Progenitor cell of endocrine pancreas (in vitro differentiated cells): ENCODE results near the gene RTP2. TPM values are rescaled to one million over a fixed set of nuclear protein-coding genes. Genes with fewer than 3 reads are reported as not detected.

Experiments used
- DNase-seq: peaks from one replicate; pipeline ENCODE4 v3.0.0; 2021; ENCODE audit warnings: low spot score; ENCODE audit not compliant: unreplicated experiment
- H3K27ac Mint-ChIP-seq: 2 replicates; pipeline ENCODE4 v1.8.0; 2021; ENCODE audit warnings: mild to moderate bottlenecking, moderate library complexity, mixed read lengths
- H3K27me3 Mint-ChIP-seq: 2 replicates; pipeline ENCODE4 v1.8.0; 2021; ENCODE audit warnings: mixed read lengths
- H3K36me3 Mint-ChIP-seq: 2 replicates; pipeline ENCODE4 v1.8.0; 2022; ENCODE audit warnings: mixed read lengths; ENCODE audit not compliant: insufficient read depth
- H3K4me1 Mint-ChIP-seq: 2 replicates; pipeline ENCODE4 v1.8.0; 2021; ENCODE audit warnings: low read depth, mixed read lengths
- H3K4me3 Mint-ChIP-seq: 2 replicates; pipeline ENCODE4 v1.8.0; 2021; ENCODE audit warnings: low read depth, mild to moderate bottlenecking, moderate library complexity, mixed read lengths
- H3K9me3 Mint-ChIP-seq: 2 replicates; pipeline ENCODE4 v1.8.0; 2021; ENCODE audit warnings: low read depth, mixed read lengths
- total RNA-seq: library from RNA; stranded (reverse); gene quantifications from 2 replicates; pipeline ENCODE4 v1.2.1, GENCODE V29; 2021
- TF ChIP-seq, protein P1 (sequence below): fragments of 200-600 bp; sonication (generic); IDR thresholded peaks from one replicate; pipeline ENCODE4 v1.5.0; 2021; ENCODE audit warnings: antibody characterized with exemption, mild to moderate bottlenecking; ENCODE audit not compliant: unreplicated experiment

Gene RTP2
- total RNA-seq, 1 donor from 2014 or later = not detected

- peaks cover 68% of the 10 kb centered on the region for H3K4me1 Mint-ChIP-seq
- no peak for DNase-seq
- H3K27ac Mint-ChIP-seq = peak overlapping the region; percentile 100
- TF ChIP-seq, protein P1, sequence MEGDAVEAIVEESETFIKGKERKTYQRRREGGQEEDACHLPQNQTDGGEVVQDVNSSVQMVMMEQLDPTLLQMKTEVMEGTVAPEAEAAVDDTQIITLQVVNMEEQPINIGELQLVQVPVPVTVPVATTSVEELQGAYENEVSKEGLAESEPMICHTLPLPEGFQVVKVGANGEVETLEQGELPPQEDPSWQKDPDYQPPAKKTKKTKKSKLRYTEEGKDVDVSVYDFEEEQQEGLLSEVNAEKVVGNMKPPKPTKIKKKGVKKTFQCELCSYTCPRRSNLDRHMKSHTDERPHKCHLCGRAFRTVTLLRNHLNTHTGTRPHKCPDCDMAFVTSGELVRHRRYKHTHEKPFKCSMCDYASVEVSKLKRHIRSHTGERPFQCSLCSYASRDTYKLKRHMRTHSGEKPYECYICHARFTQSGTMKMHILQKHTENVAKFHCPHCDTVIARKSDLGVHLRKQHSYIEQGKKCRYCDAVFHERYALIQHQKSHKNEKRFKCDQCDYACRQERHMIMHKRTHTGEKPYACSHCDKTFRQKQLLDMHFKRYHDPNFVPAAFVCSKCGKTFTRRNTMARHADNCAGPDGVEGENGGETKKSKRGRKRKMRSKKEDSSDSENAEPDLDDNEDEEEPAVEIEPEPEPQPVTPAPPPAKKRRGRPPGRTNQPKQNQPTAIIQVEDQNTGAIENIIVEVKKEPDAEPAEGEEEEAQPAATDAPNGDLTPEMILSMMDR = no peak
- H3K4me3 Mint-ChIP-seq = peak overlapping the region; percentile 94
- no peaks in the 10 kb centered on the region for H3K9me3 Mint-ChIP-seq
- no peaks in the 10 kb centered on the region for H3K27me3 Mint-ChIP-seq
- H3K36me3 Mint-ChIP-seq = no peaks in the 10 kb centered on the region
These were observed 44.3 kb upstream of the RTP2 start for GRCh38 chr3:187746442-187747281.

- no peaks in the 10 kb centered on the region for H3K27me3 Mint-ChIP-seq
These were observed 43.7 kb upstream of the RTP2 start for GRCh38 chr3:187746059-187746441.

DNA sequence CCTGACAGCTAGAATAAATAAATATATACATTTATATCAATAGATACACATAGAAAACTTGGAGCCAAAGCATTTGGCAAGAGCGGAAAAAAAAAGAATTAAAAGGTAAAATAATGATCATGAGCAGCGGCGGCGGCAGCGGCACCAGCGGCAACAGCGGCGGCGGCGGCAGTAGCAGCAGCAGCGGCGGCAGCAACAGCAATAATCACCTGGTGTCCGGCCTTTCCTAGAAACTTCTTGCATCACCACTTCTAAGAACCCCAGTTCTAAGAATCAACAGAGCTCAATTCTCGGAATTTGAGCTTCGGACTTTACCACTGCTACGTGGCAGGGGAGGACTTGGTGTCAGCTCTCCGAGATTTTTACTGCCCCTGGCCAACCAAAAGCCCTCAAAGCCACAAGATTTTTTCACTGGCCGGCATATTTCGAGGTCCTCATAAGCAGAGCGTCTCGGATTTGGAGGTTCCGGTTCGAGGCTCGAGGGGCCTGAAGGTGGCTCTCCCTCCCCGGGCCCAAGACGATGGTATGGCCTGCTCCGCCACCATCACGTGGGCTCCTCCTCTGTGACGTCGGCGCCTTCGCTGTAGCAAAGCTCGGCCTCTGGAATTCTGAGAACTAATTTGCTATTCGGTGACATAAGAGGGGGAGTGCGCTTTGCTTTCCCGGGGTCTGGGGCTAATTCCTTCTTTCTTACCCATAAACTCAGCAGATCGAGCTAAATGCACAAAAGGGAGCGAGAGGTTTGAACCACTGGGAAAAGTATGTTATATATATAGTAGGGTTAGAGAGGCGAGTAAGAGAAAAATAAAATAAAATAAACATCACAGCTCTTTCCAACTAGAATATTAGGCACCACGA is 43.1 kb upstream of the RTP2 start, which contains the start of gene BCL6:
Gene BCL6 (minus strand): TSS at position 268 of the 858 bp plus-strand sequence. CDS start 11,775 bp downstream, outside the sequence.
- Mint-ChIP-seq H3K36me3 (no peaks in the 10 kb centered on the region), H3K4me1 (peaks cover 68% of the 10 kb centered on the region), H3K27me3 (no peaks in the 10 kb centered on the region), H3K4me3 (peak within 1 kb of the TSS; percentile 94), H3K9me3 (no peaks in the 10 kb centered on the region), H3K27ac (peak within 1 kb of the TSS; percentile 100)
- TF ChIP-seq, protein P1 = peak; percentile 29
- peak; percentile 72 for DNase-seq

More at GRCh38 chr3:187746059-187746441, 43.7 kb upstream of the RTP2 start:
- TF ChIP-seq, protein P1 = no peak
- peak overlapping the region; percentile 100 for H3K27ac Mint-ChIP-seq
- H3K4me1 Mint-ChIP-seq = peaks cover 68% of the 10 kb centered on the region
- peak overlapping the region; percentile 94 for H3K4me3 Mint-ChIP-seq
- no peaks in the 10 kb centered on the region for H3K36me3 Mint-ChIP-seq
- no peaks in the 10 kb centered on the region for H3K9me3 Mint-ChIP-seq
- DNase-seq = no peak

DNA sequence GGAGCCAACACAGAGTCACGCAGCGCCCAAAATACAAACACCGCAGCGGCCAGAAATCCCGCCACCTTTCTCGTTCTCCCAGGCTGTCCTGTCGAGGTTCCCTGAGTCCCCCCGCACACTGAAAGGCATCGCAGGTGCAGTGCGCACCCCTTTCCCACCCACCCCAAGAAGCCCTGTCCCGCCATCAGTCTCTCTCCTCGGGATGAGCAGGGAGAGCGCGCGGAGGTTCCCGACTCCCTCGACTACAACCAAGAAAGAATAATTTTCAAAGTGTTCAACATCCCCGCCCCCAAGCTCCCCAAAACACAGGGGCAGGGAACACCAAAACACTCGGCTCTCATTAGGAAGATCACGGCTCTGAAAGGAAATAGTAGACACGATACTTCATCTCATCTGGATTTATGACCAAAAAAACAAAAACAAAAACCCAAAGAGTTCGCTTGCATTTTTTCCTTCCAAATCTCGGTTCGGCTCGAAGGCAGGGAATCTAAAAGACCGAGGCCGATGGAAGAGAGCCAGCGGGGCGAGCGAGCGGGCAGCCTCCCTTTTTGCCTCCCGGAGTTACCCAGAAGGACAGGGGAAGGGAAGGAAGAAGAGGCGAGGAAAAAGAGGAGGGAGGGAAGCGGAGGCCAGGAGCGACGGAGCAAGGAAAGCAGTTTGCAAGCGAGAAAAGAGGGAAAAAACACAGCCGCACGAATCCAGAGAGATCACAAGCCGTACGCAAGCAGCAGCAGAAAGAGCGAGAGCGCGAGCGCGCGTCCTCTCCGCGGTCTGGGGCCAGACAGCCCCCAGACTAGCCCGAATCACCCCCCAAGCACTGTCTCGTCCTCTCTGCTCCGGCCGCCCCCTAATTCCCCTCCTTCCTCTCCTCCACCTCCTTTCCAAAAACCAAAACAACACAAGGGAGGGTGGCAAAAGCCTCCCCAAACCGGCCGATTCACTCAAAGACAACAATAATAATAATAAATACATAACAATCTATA is 42.1 kb upstream of the RTP2 start:
- DNase-seq = no peak
- no peaks in the 10 kb centered on the region for H3K9me3 Mint-ChIP-seq
- H3K4me1 Mint-ChIP-seq = peaks cover 65% of the 10 kb centered on the region
- TF ChIP-seq, protein P1 = no peak
- no peaks in the 10 kb centered on the region for H3K27me3 Mint-ChIP-seq
- H3K4me3 Mint-ChIP-seq = peak overlapping the region; percentile 94
- H3K36me3 Mint-ChIP-seq = no peaks in the 10 kb centered on the region
- peak overlapping the region; percentile 100 for H3K27ac Mint-ChIP-seq
